Gastrocnemius medialis (tissue), 4 donors: ENCODE data around the gene RPP30. TPM values are rescaled to one million over a fixed set of nuclear protein-coding genes. Genes with fewer than 3 reads are reported as not detected.

Source experiments
- ATAC-seq, 2 donors: fragments of 150-250 bp; one replicate each; pipeline ENCODE4 v1.9.1; 2016
- DNase-seq, 2 donors: peaks; one replicate each; pipeline ENCODE4 v3.0.0-alpha.2; 2019
- H3K27ac ChIP-seq, 4 donors: fragments of 200-600 bp; sonication (generic); 1 replicate in 1 of 4; 2 replicates in 3 of 4; pipeline ENCODE4 v1.5.1; 2016 to 2018; ENCODE audit warnings: mild to moderate bottlenecking in 2 of 4, moderate library complexity in 1 of 4
- H3K27me3 ChIP-seq, 3 donors: fragments of 200-600 bp; sonication (generic) in 2 of 3; 1 replicate in 1 of 3; 2 replicates in 2 of 3; pipeline versions ENCODE4 v1.5.1 to v1.6.0; 2016 to 2019; ENCODE audit warnings: mild to moderate bottlenecking in 1 of 3, moderate library complexity in 1 of 3
- H3K36me3 ChIP-seq, 2 donors: fragments of 200-600 bp; sonication (generic) in 1 of 2; one replicate each; pipeline ENCODE4 v1.5.1; 2017 to 2018
- H3K4me1 ChIP-seq, 2 donors: fragments of 200-600 bp; sonication (generic) in 1 of 2; one replicate each; pipeline ENCODE4 v1.5.1; 2016 to 2017; ENCODE audit warnings: mild to moderate bottlenecking in 2 of 2
- H3K4me3 ChIP-seq, 4 donors: fragments of 200-600 bp; sonication (generic) in 3 of 4; 1 replicate in 1 of 4; 2 replicates in 3 of 4; pipeline ENCODE4 v1.5.1; 2016 to 2019; ENCODE audit warnings: mild to moderate bottlenecking in 2 of 4
- H3K9me3 ChIP-seq, 3 donors: fragments of 200-600 bp; sonication (generic) in 2 of 3; 1 replicate in 1 of 3; 2 replicates in 2 of 3; pipeline ENCODE4 v1.5.1; 2016 to 2019
- CTCF ChIP-seq, 5 experiments: fragments of 450-650 bp in 3 of 5; fragments of 200-600 bp in 2 of 5; sonication (generic) in 2 of 5; IDR thresholded peaks in 4 of 5; conservative IDR thresholded peaks in 1 of 5; 1 replicate in 4 of 5; 2 replicates in 1 of 5; pipeline ENCODE4 v1.5.1; 2016 to 2019; ENCODE audit warnings: antibody characterized with exemption in 5 of 5, mild to moderate bottlenecking in 3 of 5, moderate library complexity in 3 of 5
- POLR2A ChIP-seq, 2 donors: fragments of 450-650 bp; IDR thresholded peaks; one replicate each; pipeline ENCODE4 v1.6.1; 2017; ENCODE audit warnings: antibody characterized with exemption in 2 of 2, mild to moderate bottlenecking in 2 of 2, moderate library complexity in 2 of 2
- in situ Hi-C, 4 donors: fragments of 200-750 bp; cut with MboI; loops; one replicate each; pipeline versions ENCODE4 v1.15.0 to v1.8.0; 2017; ENCODE audit warnings: low sequenced_read_pairs in 4 of 4
- intact Hi-C: fragments of 100-400 bp; cut with DNase I; formaldehyde crosslinking; loops from one replicate; pipeline ENCODE4 v1.15.1; 2023; ENCODE audit warnings: low total_unique reads
- total RNA-seq, 4 donors: library from RNA; depleted of rRNA; stranded (reverse); fragments of >200 nt; gene quantifications; one replicate each; pipeline versions ENCODE4 v1.1.0 to v1.2.3, GENCODE V29; 2016

RPP30 gene
- total RNA-seq, 4 donors from 2014 or later: 20.4 to 44.9 (median 31.3) TPM

- intact Hi-C loops: loop anchor here (5.0 kb wide), 1 partner anchor 708 kb away; the partner anchor contains the start of gene PPP1R3C
- Histone ChIP-seq H3K27ac (peak overlapping the region; percentile 49 to 87 (median 67)), H3K27me3 (no peaks in the 10 kb centered on the region), H3K9me3 (no peaks in the 10 kb centered on the region), H3K4me3 (no peak overlapping the region), H3K4me1 (peaks cover 40 to 48% of the 10 kb centered on the region in 2 donors), H3K36me3 (no peaks in the 10 kb centered on the region)
- no peak for TF ChIP-seq POLR2A (IDR thresholded peaks at IDR 0.05)
- no peak for TF ChIP-seq CTCF (IDR thresholded peaks at IDR 0.05 in 4 of 5, conservative IDR thresholded peaks at IDR 0.05 in 1 of 5)
- DNase-seq (peak in 1 of 2 donors; percentile 52), ATAC-seq (peak; percentile 33 to 36)
- in situ Hi-C loops: no loop called here
Measured at GRCh38 chr10:90924552-90924951, 52.8 kb downstream of the RPP30 start.

- TF ChIP-seq POLR2A (IDR thresholded peaks at IDR 0.05) (no peak), CTCF (IDR thresholded peaks at IDR 0.05 in 4 of 5, conservative IDR thresholded peaks at IDR 0.05 in 1 of 5) (no peak)
- H3K4me3 ChIP-seq: no peak overlapping the region
- no peak for DNase-seq
- H3K27ac ChIP-seq: peak overlapping the region; percentile 49 to 87 (median 67)
- intact Hi-C loops: no loop called here
- peaks cover 40 to 48% of the 10 kb centered on the region in 2 donors for H3K4me1 ChIP-seq
- no peaks in the 10 kb centered on the region for H3K36me3 ChIP-seq
- H3K9me3 ChIP-seq: no peaks in the 10 kb centered on the region
- no peak for ATAC-seq
- no peaks in the 10 kb centered on the region for H3K27me3 ChIP-seq
- in situ Hi-C loops: no loop called here
Measured at GRCh38 chr10:90925079-90926029, 53.6 kb downstream of the RPP30 start.

GRCh38 chr10:90927293-90927692 lies 55.5 kb downstream of the RPP30 start:
- DNase-seq (no peak), ATAC-seq (no peak)
- TF ChIP-seq POLR2A (IDR thresholded peaks at IDR 0.05): no peak
- no peak for TF ChIP-seq CTCF (IDR thresholded peaks at IDR 0.05 in 4 of 5, conservative IDR thresholded peaks at IDR 0.05 in 1 of 5)
- Histone ChIP-seq H3K9me3 (no peaks in the 10 kb centered on the region), H3K27me3 (no peaks in the 10 kb centered on the region), H3K4me3 (no peak overlapping the region), H3K27ac (no peak overlapping the region), H3K4me1 (peaks cover 33 to 48% of the 10 kb centered on the region in 2 donors), H3K36me3 (no peaks in the 10 kb centered on the region)
- in situ Hi-C loops (no loop called here), intact Hi-C loops (no loop called here)

GRCh38 chr10:90929179-90929578 lies 57.4 kb downstream of the RPP30 start:
- DNase-seq: no peak
- Histone ChIP-seq H3K36me3 (no peaks in the 10 kb centered on the region), H3K27ac (peak overlapping the region in 1 of 4 donors; percentile 81), H3K27me3 (no peaks in the 10 kb centered on the region), H3K4me1 (peaks cover 29 to 37% of the 10 kb centered on the region in 2 donors), H3K4me3 (no peak overlapping the region), H3K9me3 (no peaks in the 10 kb centered on the region)
- in situ Hi-C loops: no loop called here
- ATAC-seq: no peak
- intact Hi-C loops: no loop called here
- TF ChIP-seq POLR2A (IDR thresholded peaks at IDR 0.05): no peak
- no peak for TF ChIP-seq CTCF (IDR thresholded peaks at IDR 0.05 in 4 of 5, conservative IDR thresholded peaks at IDR 0.05 in 1 of 5)
